NCI-H1048 (cell line): ENCODE data around the gene RAMP3.

Experiments used
- DNase-seq: peaks from one replicate; lab custom pipeline; 2025; lab: John Stamatoyannopoulos, UW

Gene RAMP3

DNA sequence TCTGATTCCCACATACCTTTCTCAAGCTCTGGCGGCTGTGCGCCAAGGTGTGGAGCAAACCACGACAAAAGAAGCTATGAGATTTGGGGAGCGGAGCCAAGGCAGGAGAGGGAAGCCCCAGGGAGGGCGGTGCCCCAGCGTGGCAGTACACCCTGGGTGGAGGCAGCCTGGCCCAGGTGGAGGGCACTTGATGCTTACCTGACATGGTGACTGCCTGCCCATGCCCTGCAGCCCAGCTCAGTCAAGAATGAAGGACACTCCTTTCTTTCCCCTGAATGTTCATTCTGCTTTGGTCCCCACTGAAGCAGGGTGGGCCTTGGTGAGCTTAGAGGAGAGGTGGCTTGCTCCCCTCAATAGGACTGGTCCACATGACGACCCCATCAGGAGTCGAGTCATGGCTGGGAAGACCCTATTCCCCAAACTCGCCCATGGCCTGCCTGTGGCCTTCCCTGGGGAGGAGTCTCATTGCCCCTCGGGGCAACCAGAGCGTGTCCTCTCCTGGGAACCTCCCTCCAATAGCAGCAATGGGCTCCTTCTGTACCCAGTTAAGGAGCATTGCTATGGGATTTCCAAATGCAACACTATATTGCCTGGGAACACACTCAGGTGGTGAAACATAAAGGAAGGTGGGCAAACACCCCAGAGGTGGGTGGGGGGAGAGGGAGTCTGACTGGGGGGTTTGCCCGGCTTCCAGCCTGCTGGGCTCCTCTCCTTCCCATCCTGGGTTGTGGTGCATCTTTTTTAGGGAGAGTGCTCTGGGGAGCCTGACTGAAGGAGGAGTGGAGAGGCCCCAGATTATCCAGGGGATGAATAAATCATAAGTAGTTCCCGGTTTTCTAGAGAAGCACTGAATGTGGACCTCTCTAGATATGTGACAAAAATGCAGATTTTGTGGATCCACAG lies 22.7 kb downstream of the RAMP3 start:
- no peak for DNase-seq

DNA sequence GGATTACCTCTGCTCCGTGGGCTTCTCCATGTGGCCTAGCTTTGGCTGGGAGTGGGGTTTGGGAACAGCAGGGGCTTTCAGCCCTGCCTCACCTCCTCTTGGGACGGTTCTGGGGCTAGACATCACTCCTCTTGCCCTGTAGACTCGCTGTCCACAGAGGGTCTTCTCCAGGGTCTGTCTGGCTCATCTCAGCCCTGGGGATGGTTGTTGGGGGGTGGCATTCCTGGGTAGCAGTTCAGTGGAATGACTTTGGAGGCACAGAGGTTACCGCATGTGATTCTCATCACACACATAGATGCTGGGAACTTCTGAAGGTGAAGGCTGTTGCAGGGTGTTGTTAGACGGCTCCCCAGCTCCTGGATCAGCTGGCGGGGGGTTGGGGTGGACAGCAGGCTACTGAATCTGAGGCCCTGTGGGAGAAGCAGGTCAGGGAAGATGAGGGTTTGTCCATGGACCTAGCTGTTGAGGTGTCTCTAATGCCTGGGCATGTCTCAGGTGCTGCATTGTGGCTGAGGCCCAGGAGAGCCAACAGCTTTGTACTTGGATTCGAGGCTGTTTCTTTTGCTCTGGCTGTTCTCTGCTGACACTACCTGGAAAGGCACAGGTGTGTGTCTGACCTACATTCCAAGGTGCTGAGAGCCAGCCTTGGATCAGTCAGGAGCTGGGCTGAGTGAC lies 23.8 kb downstream of the RAMP3 start:
- no peak for DNase-seq

DNA sequence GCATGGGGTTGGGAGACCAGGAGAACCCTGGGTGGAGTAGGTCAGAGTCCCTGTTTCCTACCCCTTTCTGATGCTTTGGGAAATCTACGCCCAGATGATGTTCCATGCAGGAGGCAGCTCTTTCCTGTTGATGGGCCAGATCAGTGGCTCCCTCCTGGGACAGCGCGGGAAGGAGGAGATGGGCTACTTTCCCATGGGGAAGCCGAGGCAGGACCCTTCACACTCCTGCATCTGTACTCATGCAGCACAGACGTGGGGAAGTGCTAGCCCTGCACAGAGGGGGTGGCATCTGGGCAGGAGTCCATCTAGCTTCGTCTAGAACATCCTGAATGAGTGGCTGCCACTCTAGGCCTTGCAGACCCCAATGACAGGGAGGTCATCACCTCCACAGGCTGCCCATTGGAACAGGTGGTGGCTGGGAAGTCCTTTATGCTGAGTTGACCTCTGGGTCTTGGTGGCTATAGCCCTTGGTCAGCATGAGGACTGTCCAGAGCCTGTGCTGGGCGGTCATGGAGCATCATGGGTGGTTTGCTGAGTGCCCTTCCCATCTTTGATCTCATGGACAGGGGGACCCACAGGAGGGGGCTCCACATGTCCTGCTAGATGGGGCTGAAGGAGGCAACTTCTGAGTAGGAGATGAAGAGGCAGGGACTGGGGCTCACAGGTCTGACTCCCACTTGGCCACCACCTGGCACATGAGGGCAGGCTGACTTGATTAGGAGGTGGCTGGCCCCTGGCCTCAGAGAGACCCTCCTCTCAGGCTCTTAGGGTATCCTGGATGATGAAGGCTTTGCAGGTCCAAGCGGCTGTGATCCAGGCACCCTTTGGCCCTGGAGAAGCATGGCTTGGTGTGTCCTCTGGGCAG lies 24.6 kb downstream of the RAMP3 start:
- no peak for DNase-seq

DNA sequence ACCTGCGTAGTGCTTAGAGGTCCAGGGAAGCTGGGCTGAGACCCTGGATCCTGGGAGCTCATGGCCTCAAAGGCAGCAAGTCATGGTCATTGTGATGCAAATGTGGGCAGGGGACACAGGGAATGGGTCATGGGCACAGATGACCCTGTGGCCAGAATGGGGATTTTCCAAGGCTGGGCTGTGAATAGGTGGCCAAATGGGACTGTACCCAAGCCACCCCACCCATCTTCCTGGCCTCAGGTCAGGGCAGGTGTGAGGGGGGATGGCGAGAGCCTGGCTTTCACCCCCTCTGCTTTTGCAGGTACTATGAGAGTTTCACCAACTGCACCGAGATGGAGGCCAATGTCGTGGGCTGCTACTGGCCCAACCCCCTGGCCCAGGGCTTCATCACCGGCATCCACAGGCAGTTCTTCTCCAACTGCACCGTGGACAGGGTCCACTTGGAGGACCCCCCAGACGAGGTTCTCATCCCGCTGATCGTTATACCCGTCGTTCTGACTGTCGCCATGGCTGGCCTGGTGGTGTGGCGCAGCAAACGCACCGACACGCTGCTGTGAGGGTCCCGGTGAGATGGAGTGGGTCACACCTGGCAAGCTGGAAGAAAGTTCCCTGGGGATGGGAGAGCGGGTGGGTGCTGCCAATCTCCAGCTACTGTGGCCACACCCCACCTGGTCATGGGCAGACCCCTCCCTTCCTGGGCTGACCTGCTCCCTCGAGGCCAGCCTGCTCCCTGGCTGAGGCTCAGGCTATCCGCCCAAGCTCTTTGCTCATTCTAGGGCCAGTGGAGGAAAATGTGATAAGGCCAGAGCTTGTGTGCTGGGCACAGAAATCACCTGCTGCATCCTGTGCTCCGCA lies 25.5 kb downstream of the RAMP3 start:
- no peak for DNase-seq

DNA sequence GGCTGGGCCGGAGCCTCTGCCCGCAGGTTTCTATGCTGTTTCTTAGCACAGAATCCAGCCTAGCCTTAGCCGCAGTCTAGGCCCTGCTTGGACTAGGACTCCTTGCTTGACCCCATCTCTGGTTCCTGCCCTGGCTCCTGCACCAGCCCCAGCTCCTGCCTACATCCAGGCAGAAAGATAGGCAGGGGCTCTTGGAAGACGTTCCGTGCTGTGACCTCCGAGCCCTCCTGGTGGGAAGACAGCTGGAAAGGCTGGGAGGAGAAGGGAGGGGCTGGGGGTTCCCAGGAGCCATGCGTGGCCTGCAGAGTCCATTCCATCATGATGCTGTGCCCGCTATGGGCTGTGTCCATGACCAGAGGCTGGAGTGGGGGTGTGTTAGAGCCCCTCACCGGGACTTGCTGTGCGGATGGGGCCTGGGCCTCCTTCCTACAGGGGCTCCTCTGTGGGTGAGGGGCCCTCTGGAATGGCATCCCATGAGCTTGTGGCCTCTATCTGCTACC lies 26.2 kb downstream of the RAMP3 start:
- DNase-seq: no peak

- no peak for DNase-seq
These were observed 26.9 kb downstream of the RAMP3 start for GRCh38 chr7:45184326-45185027.

GRCh38 chr7:45185028-45185863 lies 27.7 kb downstream of the RAMP3 start:
- no peak for DNase-seq

GRCh38 chr7:45185864-45186250 lies 28.3 kb downstream of the RAMP3 start:
- no peak for DNase-seq

GRCh38 chr7:45186261-45186813 lies 28.7 kb downstream of the RAMP3 start:
- no peak for DNase-seq

DNA sequence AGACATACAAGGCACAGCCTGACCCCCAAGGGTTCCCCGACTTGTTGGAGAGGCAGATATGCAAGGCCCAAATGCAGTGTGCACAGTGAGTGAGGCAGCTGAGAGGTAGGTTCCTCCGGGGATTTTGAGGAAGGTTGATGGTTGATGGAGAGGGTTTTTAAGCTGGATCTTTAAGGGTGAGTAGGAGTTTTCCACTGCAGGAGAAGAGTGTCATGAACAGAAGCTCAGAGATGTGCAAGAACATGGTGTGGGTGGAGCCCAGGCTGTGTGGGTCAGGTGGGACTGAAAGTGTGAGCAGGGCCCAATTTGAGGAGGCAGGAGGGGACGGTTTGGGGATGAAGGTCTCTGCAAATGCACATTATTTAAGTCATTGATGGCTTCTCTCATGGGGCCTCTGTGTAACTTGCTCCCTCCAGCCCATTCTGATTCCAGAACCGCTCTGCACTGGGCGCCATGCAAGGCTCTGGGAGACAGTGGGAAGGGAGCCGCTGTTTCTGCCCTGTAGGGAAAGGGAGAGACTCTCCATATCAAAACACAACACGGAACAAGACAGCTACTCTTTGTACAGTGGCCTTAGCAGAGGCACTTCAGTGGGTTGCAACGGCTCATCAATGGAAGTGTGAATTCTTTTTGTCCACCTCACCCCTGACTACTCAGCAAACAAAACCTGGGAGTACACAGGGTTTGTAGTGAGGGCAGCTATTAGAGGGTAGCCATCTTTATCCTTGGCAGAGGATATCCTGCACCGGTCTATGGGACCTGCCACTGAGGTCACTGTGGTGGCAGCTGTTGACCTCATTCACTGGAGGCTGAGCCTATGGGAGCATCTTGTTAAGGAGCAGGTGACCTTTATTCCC lies 29.7 kb downstream of the RAMP3 start:
- no peak for DNase-seq

DNA sequence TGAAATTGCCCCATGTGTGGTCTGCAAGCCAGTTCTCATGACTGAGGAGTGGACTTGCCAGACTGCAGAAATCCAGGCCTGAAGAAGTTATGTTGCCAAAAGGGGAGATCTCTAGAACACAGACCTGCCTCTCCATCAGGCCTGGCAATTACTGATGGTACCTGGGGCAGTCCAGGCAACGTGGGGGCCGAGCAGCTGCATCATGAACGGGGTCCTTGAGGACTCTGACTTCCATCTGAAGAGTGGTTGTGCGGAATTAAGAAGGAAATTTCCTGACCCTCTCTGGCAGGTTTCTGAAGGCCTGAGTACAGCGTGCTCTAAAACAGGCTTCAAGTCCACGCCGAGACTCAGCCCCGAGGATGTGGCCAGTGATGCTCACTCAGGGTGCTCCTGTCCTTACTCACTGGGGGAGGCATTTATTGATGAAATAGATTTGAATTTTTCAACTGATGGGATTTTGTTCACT lies 30.4 kb downstream of the RAMP3 start:
- DNase-seq: no peak

- DNase-seq: no peak
These were observed 31.1 kb downstream of the RAMP3 start for GRCh38 chr7:45188736-45189135.

DNA sequence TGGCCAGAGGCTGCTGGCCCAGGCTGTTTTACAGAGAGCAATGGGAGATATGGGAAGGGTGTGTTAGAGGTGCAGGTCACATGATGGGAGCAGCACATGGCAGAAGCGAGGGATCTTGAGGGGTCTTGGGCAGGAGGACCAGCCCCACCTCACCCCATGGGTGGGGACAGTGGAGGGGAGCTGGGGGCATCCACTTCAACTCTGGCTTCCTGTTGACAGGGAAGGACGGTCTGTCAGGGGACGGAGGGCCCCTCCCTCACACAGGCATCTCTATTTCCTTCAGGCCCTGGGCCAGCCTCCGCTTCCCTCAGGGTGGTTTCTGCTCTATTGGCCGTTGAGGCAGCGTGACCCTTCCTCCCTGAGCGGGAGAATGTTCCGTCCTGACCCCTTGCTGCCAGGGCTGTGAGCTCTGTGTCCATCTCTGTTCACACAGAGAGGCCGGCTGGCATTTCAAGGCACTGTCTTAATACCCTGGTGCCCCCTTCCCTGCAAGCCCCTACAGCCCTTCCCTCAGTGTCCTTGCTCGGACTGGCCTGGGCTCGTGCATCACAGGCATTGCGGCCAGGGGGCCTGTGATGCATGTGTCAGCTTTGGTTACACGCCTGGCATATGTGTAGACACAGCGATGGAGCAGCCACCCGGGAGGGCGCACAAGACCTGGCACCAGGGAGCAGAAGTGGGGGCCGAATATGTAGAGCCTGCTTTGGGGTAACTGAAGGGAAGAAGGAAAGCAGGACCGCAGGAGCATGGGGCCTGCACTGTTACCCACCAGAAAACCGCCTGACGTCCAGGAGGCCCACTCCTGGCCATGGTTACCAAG lies 31.8 kb downstream of the RAMP3 start:
- no peak for DNase-seq

GRCh38 chr7:45190406-45191165 lies 33.0 kb downstream of the RAMP3 start:
- no peak for DNase-seq

GRCh38 chr7:45191396-45191795 lies 33.8 kb downstream of the RAMP3 start:
- DNase-seq: no peak

- DNase-seq: no peak
These were observed 35.0 kb downstream of the RAMP3 start for GRCh38 chr7:45192621-45193041.

DNA sequence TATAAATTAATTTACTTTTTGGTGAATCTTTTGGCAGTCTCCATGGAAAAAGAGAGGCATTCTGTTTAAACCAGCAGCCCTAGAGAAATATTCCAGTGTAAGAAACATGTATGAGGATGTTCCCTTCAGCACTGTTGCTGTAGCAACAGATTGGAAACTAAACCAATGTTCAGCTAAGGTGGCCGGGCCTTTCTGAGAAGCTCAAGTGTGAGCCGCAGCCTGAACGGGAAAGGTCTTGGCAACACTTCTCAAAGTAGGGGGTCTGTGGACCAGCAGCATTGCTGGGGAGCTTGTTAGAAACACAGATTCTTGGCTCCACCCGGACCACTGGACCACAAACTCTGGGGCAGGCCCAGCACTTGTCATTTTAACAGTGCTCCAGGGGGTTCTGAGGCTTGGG lies 36.2 kb downstream of the RAMP3 start:
- no peak for DNase-seq
